GM19452 (cell line): Measurements from ENCODE around the gene LRRC27.
A peak's percentile ranks its signal among the peaks of the same experiment; 100 is the strongest.
"Not testable (repeated sequence)": the region's sequence is repeated elsewhere in the genome, so short reads cannot be mapped to it uniquely, and the experiment has no call there.

Experiments
- ATAC-seq: cut with Tn5 transposase; IDR thresholded peaks from one replicate; pipeline ENCODE4 v1.9.1; 2021; ENCODE audit not compliant: unreplicated experiment

The LRRC27 gene

DNA sequence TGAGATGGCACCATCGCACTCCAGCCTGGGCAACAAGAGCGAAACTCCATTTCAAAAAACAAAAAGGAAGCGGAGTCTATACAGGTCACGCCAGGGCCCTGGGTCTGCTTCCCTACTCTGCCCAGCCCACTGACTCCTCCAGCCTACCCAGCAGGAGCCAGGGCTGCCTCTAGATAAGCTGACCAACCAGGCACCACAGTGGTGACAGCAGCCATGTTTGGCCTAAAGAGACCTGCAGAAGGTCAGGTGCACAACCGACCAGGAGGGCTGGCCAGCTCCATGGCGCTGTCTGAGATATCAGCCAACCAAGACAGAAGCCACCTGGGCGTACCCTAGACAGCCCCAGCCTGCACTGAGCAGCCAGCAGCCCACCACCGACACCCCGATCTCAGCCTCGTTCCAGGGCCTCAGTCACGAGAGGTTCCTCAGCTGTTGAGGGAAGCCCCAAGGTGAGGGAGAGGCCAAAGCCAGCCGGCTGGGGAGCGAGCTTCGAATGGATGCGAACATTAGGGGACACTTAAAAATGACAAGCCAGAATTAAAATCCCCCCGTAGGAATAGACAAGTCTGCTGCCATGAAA lies 40.6 kb downstream of the LRRC27 start:
- no peak for ATAC-seq

- ATAC-seq: no peak
These were observed 41.4 kb downstream of the LRRC27 start for GRCh38 chr10:132373241-132373955.

- ATAC-seq: no peak
These were observed 42.2 kb downstream of the LRRC27 start for GRCh38 chr10:132374176-132374575.

GRCh38 chr10:132374612-132375011 lies 42.6 kb downstream of the LRRC27 start:
- no peak for ATAC-seq

DNA sequence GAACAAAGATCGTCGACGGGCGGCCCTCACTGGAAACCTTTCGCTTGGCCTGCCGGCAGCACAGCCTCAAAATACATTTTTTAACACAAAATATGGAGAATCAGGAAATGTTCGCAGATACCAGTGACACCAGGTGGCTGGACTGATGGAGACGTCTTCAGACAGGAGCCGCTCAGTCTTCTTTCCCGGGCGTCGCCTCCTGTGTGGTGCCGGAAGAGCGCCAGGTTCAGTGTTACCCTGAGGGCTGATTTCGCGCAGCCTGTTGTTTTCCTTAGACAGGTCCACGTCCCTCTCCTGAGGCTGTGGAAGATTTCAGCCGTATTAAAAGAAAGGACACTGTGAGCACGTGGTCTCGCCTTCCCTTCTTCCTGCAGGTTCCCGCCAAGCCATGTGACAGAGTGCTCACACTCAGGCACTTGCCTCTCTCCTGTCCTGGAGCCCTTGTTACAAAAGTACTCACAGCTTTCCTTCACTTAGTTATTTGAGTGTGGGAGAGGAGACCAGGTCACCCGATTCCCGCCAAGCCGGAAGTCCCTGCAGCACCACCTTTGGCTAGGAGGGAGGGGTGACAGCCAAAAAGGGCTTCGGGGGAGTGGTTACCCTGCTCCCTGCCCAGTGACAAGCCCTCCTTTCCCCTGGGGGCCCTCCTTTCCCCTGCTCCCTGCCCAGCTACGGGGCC lies 43.3 kb downstream of the LRRC27 start:
- no peak for ATAC-seq

- no peak for ATAC-seq
These were observed 43.9 kb downstream of the LRRC27 start for GRCh38 chr10:132375795-132376297.

- no peak for ATAC-seq
These were observed 44.4 kb downstream of the LRRC27 start for GRCh38 chr10:132376394-132376851.

DNA sequence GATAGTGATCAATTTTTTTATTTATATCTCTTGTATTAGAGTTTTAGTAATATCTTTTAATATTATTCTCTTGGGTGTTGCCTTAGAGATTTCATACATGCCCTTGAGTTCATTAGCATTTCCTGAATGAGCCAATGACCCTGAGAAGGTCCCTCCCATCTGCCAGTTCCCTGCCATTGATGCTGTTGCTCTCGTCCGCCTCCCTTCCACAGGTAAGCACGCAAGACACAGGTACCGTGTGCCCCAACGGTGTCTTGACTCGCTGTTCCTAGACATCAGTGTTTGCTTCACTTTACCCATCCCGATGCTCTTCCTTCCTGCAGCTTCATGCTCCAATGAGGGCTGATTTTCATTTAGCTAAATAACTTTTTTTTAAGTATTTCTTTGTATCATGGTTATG lies 45.3 kb downstream of the LRRC27 start:
- ATAC-seq: no peak

GRCh38 chr10:132379026-132379425 lies 47.0 kb downstream of the LRRC27 start:
- not testable (repeated sequence) for ATAC-seq

- not testable (repeated sequence) for ATAC-seq
These were observed 49.0 kb downstream of the LRRC27 start for GRCh38 chr10:132380986-132381385.

GRCh38 chr10:132381741-132382140 lies 49.7 kb downstream of the LRRC27 start:
- no peak for ATAC-seq

DNA sequence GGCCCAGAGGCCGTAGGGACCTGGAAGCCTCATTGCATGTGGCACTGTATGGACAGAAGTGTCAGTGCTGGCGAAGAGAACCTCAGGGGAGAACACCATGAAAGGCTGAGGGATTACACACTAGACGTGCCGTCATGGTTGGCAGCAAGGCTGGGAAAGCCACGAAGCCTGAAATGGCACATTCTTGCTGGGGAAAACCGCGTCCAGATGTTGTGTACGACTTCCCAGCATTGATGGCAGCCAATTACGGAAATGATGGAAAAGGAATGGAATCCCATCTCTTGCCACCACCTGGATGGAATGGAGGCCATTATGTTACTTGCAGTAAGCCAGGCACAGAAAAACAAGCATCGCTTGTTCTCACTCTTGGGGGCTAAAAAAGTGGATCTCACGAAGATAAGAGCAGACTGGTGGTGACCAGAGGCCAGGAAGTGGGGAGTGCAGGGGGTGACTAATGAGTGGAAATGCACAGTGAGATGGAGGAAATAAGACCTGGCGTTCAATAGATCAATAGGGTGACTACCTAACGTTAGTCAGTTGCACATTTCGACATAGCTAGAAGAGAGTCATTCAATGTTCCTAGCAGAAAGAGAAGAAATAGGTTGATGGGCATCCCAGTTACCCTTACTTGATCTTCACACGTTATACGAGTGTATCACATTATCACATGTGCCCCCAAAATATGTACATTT lies 50.4 kb downstream of the LRRC27 start:
- no peak for ATAC-seq

DNA sequence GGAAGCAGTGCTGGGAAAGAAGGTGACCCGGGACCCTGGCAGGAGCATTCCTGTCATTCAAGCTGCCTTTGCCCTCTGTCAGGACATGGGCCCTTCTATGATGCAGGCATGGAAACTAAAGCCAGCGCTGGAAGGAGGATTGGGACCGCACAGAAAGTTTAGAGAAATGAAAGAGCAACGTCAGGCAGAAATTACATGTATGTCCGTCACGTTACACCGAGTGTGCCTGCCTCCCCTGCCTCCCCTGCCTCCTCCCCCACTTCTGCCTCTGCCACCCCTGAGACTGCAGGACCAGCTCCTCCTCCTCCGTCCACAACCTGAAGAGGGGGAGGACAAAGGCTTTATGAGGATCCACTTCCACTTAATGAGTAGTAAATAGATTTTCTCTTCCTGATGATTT lies 51.1 kb downstream of the LRRC27 start:
- no peak for ATAC-seq

- no peak for ATAC-seq
These were observed 51.8 kb downstream of the LRRC27 start for GRCh38 chr10:132383751-132384196.

DNA sequence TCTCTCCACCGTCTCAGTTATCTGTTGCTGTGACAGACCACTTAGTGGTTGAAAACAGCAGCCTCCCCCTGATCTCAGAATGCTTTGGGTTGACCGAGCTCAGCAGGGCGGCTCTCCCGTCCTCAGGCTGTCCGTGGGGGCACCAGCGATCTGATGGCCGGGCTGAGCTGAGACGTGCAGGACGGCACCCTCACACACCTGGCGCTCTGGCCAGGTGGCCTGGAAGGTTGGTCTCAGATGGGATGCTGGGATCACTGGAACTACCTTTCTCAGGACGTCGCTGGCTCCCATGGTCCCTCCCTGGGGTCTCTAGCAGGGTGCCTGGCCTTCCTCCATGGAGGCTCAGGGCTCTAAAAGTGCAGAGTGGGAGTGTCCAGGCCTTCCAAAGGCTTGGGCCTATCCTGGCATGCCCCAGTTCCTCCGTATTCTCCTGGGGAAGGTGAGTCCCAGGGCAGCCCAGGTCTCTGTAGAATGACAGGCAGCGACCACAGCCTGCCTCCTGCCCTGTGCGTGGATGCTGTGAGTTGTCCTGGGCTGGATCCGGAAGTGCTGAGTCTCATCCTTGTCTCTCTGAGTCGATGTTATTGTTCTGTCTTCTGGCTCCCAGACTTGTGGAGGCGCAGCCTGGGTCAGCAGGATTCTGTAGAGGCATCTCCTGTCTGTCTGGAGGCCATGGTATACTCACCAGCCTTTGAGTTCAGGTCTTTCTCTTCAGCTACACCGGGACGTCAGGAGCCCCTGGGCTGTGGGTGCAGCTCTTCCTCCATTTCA lies 52.8 kb downstream of the LRRC27 start:
- no peak for ATAC-seq

DNA sequence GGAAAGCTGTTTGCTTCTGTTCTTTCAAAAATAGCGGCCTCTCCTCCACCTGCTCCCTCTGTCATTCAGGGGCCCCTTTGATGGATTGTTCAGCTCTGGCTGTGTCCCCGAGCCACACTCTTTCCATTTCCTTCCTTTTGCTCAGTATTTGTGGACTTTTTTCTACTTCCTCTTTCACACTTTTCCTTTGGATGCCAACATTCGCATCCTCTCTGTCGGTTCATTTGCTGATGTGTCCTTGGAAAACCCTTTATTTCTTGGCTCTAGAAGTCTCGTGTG lies 53.3 kb downstream of the LRRC27 start:
- ATAC-seq: no peak

GRCh38 chr10:132385721-132386418 lies 53.9 kb downstream of the LRRC27 start:
- ATAC-seq: no peak

DNA sequence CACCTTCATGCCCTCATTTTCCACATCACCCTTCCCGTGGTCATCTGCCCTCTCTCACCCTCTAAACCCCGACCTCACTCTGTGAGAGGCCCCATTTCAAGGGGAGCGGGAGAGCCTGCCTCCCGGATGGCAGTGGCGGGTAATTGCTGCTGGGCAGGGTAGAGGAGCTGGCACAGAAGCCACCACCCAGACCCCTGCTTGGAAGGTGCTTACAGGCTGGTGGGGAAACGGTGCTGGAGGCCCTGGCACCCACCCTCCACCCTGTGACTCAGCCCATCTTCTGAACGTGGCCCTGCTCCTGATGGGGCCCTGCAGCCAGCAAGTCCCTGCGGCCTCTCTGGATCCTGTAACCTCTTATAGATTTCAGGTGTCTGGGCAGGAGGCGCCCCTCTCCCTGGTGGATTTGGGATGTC lies 54.4 kb downstream of the LRRC27 start:
- ATAC-seq: no peak

DNA sequence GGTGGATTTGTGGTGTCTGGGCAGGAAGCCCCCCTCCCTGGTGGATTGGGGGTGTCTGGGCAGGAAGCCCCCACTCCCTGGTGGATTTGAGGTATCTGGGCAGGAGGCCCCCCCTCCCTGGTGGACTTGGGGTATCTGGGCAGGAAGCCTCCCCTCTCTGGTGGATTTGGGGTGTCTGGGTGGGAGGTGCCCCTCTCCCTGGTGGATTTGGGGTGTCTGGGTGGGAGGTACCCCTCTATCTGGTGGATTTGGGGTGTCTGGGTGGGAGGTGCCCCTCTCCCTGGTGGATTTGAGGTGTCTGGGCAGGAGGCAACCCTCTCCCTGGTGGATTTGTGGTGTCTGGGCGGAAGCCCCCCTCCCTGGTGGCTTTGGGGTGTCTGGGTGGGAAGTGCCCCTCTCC lies 54.9 kb downstream of the LRRC27 start:
- not testable (repeated sequence) for ATAC-seq

DNA sequence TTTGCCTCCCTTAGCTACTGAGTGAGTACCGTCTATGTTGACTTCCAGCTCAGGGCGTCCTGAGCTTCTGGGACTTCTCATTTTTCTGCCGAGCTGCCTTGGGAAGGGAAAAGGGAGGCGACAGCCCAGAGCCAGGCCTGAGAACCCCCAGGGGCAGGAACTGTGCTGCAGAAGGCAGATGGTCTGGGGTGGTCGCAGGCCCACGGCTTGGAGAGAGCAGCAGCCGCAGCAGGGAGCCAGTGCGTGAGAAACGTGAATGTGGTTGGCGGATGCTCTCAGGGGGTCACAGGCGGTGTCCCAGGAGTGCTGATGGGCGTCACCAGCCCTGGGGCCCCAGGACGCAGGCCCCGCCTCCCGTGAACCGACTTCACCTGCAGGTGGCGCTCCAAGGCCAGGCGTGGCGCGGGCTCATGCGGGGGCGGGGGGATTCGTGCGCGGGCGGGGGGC lies 55.8 kb downstream of the LRRC27 start:
- ATAC-seq: peak; percentile 65
